NB4 (cell line): Measurements from ENCODE around the gene ARID1B.

Experiments used
- DNase-seq: peaks from one replicate; pipeline ENCODE4 v3.0.0; 2010; ENCODE audit warnings: low read depth
- H3K4me3 ChIP-seq: one replicate; pipeline ENCODE4 v1.5.1; 2011; ENCODE audit warnings: mild to moderate bottlenecking, low read depth, low read length, moderate library complexity
- MYC ChIP-seq: IDR thresholded peaks from 2 replicates; pipeline ENCODE4 v1.6.1; 2011; ENCODE audit warnings: low read depth, low read length
- POLR2A ChIP-seq: IDR thresholded peaks from 2 replicates; pipeline ENCODE4 v1.6.1; 2011; ENCODE audit warnings: mild to moderate bottlenecking; ENCODE audit not compliant: insufficient read length; ENCODE audit errors: extremely low read depth
- TF ChIP-seq, protein P1 (sequence below): IDR thresholded peaks from 2 replicates; pipeline ENCODE4 v1.6.1; 2011; ENCODE audit warnings: low read depth, low read length
- TF ChIP-seq, protein P2 (sequence below): IDR thresholded peaks from one replicate; pipeline ENCODE4 v1.5.1; 2012; ENCODE audit warnings: low read depth, low read length

ARID1B gene

DNA sequence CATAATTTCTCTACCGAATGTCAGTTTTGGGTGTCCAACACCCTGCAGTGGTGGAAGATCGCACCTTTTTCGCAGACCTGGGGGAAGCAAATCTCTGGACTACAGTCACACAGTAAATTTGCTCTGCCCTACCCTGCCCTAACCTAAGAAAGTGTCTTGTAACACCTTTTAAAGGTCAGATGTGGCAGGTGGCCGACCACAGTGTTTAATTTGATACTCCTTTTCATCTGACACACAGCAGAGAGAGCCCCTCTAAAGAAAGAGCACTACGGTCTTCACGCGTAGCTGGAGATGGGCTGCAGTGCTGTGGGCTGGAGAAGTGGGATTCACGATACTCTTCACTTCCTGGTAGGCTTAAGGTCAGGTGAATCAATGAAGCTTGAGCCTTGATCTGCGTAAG lies 436.2 kb downstream of the ARID1B start:
- H3K4me3 ChIP-seq, result no peak overlapping the region
- DNase-seq, result no peak
- TF ChIP-seq, protein P1, sequence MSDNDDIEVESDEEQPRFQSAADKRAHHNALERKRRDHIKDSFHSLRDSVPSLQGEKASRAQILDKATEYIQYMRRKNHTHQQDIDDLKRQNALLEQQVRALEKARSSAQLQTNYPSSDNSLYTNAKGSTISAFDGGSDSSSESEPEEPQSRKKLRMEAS, result no peak
- TF ChIP-seq MYC (no peak), POLR2A (no peak)
- TF ChIP-seq, protein P2, sequence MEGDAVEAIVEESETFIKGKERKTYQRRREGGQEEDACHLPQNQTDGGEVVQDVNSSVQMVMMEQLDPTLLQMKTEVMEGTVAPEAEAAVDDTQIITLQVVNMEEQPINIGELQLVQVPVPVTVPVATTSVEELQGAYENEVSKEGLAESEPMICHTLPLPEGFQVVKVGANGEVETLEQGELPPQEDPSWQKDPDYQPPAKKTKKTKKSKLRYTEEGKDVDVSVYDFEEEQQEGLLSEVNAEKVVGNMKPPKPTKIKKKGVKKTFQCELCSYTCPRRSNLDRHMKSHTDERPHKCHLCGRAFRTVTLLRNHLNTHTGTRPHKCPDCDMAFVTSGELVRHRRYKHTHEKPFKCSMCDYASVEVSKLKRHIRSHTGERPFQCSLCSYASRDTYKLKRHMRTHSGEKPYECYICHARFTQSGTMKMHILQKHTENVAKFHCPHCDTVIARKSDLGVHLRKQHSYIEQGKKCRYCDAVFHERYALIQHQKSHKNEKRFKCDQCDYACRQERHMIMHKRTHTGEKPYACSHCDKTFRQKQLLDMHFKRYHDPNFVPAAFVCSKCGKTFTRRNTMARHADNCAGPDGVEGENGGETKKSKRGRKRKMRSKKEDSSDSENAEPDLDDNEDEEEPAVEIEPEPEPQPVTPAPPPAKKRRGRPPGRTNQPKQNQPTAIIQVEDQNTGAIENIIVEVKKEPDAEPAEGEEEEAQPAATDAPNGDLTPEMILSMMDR, result no peak

DNA sequence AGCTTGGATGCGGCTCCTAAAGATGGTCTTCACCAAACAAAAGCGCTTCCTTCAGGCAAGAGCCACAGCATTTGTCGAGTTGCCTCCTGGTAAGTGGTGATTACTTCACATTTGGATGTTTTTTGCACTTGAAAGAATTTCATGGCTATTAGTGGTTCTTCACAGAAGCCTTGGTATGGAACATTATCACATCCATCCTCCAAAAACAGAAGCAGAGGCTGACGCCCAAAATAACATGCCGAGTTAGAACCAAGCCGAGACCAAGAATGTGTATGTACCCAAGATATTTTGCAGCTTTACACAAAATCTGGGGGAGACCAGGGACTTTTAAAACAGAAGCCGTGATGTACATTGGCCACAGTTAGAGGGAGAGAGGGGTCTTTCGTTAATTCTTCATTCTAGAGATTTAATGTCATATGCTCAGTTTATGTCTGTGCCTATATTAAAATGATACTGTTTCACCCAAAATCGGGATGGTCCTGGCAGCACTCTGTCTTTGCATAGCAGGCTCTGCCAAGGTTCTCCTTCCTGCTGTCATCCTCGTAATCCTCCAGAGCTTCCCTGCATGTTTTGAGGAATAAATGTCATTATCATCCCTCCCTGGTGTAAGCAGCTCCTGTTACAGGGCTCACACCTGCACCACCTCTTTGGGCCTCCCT lies 436.9 kb downstream of the ARID1B start:
- DNase-seq, result no peak
- TF ChIP-seq, protein P2, result no peak
- no peak for TF ChIP-seq MYC
- TF ChIP-seq POLR2A, result no peak
- no peak overlapping the region for H3K4me3 ChIP-seq

DNA sequence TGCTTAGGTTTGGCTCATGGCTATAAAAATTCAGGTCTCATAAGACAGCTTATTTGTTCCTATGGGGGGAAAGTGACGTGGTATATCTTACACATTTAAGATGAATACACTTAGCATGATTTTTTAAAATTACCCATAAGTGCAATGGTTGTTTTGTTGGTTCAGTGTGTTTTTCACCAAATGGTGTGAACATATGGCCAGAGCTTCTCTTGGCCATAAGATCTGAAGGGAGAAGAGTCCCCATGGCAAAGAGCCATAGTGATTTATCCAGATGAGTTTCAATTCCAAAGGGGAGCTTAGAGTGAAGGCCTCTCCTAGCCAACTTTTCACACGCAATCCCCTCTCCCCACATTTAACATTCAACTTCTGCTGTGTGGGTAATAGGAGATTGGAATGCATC lies 438.5 kb downstream of the ARID1B start:
- H3K4me3 ChIP-seq, result no peak overlapping the region
- TF ChIP-seq POLR2A (no peak), MYC (no peak)
- TF ChIP-seq, protein P1, result no peak
- TF ChIP-seq, protein P2, result no peak
- no peak for DNase-seq

DNA sequence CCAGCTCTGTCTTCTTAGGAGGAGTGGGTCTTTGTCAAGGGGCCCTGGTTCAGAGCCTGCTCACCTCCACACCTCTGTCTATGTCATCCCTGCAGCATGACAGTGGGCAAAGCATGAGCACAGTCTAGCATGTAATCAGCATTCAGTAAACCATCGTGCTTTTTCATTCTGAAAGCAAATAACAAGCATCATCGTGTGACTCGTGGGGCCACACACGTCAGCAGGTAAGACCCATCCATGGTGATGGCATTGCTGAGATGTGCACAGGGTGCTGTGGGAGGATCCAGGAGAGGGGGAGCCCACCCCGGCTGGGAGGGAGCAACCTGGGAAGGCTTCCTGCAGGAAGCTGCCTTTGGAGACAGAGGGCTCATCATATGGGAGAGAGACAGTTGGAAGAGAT lies 439.4 kb downstream of the ARID1B start:
- H3K4me3 ChIP-seq, result no peak overlapping the region
- no peak for TF ChIP-seq MYC
- no peak for DNase-seq

DNA sequence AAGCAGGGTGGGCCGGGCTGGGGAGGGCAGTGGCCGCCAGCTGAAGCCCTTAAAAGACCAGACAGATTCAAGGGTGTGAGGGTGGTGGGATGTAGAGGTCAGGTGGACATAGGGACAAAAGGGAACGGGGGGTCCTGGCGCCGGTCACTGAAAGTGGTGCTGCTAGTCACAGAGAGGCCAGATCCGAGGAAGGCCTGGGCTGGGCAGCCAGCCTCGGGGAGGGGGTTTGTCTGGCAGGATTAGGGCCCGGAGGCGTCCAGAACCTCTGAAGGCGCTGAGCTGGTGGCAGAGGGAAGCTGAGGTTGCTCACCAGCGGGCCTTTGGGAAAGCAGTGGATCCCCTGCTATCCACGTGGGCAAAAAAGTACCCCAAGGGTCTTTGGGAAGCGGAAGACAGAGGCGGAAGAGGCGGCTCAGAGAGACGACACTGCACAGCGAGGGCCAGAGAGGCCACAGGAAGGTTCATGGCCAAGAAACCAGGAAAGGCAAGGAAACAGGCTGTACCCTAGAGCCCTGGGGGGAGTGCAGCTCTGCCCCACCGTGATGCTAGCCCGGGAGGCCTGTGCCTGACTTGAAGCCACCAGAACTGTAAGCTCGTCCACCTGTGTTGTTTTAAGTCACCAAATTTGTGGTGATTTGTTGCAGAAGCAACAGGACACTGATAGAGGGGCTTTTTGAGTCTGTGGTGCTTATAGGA lies 440.2 kb downstream of the ARID1B start:
- TF ChIP-seq, protein P2, result no peak
- DNase-seq, result no peak
- H3K4me3 ChIP-seq, result no peak overlapping the region

DNA sequence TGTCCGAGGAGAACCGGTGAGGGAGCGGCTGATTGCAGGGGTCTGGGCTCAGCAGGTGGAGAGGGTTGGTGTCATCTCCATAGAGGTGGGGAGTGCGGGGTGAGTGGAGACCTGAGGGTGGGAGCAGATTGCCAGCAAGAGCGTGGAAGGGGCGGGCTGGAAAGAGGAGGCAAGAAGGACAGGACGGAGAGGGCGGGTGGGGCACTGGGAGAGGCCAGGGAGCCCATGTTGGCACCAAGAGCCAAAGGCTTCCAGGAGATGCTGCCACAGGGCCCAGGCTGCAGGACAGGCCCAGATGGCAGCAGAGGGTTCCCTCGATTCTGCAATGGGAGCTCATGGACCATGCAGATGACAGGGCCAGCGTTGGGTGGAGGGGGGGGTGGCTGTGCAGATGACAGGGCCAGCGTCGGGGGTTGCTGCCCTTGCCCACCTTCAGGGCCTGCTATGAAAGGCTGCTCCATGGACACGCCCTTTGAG lies 440.8 kb downstream of the ARID1B start:
- H3K4me3 ChIP-seq, result no peak overlapping the region
- no peak for DNase-seq
- TF ChIP-seq, protein P2, result no peak
- TF ChIP-seq, protein P1, result no peak
- TF ChIP-seq MYC, result no peak
- no peak for TF ChIP-seq POLR2A
